SJCRH30 (cell line): ENCODE data around the gene FNDC4. TPM values are rescaled to one million over a fixed set of nuclear protein-coding genes. Genes with fewer than 3 reads are reported as not detected.

Experiments used
- DNase-seq, 2 experiments: peaks; one replicate each; pipeline ENCODE4 v3.0.0-alpha.2; 2015 to 2020
- H3K27ac ChIP-seq: fragments of 250-450 bp; sonication (Bioruptor Pico); 2 replicates; pipeline ENCODE4 v1.5.1; 2020; ENCODE audit warnings: mild to moderate bottlenecking, moderate library complexity
- H3K27me3 ChIP-seq: fragments of 250-450 bp; sonication (Bioruptor Pico); 2 replicates; pipeline ENCODE4 v1.5.1; 2020; ENCODE audit warnings: mild to moderate bottlenecking, moderate library complexity
- H3K36me3 ChIP-seq: fragments of 250-450 bp; sonication (Bioruptor Pico); 2 replicates; pipeline ENCODE4 v1.5.1; 2020; ENCODE audit warnings: mild to moderate bottlenecking, moderate library complexity
- H3K4me1 ChIP-seq: fragments of 250-450 bp; sonication (Bioruptor Pico); 2 replicates; pipeline ENCODE4 v1.5.1; 2020; ENCODE audit warnings: mild to moderate bottlenecking, moderate library complexity
- H3K4me3 ChIP-seq: fragments of 250-450 bp; sonication (Bioruptor Pico); 2 replicates; pipeline ENCODE4 v1.5.1; 2020; ENCODE audit warnings: mild to moderate bottlenecking, moderate library complexity
- H3K9me3 ChIP-seq: fragments of 250-450 bp; sonication (Bioruptor Pico); replicated peaks from 2 replicates; pipeline ENCODE4 v1.5.1; 2020; ENCODE audit warnings: mild to moderate bottlenecking, moderate library complexity
- total RNA-seq: library from RNA; depleted of rRNA; stranded (reverse); fragments of >200 nt; shearing (Covaris generic); gene quantifications from 2 replicates; pipeline ENCODE4 v1.2.3, GENCODE V29; 2014; rRNA removed

FNDC4 gene
- total RNA-seq, 1 experiment from 2014 or later: 0.91 TPM

- DNase-seq: no peak
- Histone ChIP-seq H3K27ac (no peak overlapping the region), H3K36me3 (no peaks in the 10 kb centered on the region), H3K27me3 (no peaks in the 10 kb centered on the region; the same call in 1 of the 2 replicates), H3K9me3 (no peaks in the 10 kb centered on the region), H3K4me1 (no peaks in the 10 kb centered on the region), H3K4me3 (no peak overlapping the region)
Observed at GRCh38 chr2:27461118-27461517, 33.9 kb downstream of the FNDC4 start.

DNA sequence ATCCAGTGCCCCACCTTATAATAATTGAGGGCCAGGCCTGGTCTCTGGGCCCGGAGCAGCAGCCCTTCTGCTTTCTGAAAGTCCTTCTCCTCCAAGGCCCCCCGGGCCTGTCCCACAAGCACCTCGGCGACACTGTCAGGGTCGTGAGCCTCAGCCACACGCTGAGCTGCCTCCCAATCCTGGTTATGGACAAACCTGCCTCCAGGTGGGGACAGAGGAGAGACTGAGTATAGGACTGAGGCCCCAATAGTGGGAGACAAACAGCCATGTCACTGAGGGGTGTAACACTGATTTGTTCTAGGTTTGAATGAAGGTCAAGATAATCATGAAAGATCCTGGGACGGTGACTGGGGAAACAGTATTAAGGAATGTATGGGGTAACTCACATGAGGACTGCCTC is 41.0 kb downstream of the FNDC4 start:
- Histone ChIP-seq H3K27ac (no peak overlapping the region), H3K9me3 (no peaks in the 10 kb centered on the region), H3K4me3 (no peak overlapping the region), H3K36me3 (no peaks in the 10 kb centered on the region), H3K4me1 (no peaks in the 10 kb centered on the region), H3K27me3 (0 out of 2 replicates have a peak, but pooled peaks cover 2% of the 10 kb centered on the region)
- DNase-seq: no peak

DNA sequence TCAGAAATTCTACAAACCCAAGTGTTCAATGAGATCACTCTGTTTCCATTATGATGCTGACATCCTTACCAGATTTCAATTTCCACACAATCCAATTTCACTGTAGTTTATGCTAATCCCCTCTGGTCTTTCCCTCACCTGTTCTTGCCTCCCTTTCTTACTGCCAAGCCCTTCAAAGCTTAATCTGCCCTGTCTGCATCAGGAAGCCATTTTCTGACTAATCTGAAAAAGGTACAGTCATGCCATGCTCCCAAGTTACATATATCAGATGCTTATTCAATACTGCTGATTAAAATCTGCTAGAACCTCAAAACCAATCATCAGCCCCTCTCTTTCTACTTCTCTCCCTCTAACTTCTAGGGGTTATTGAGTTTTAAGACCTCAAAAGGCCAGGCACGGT is 43.9 kb downstream of the FNDC4 start:
- Histone ChIP-seq H3K4me1 (no peaks in the 10 kb centered on the region), H3K27me3 (0 out of 2 replicates have a peak, but pooled peaks cover 2% of the 10 kb centered on the region), H3K36me3 (peaks cover 3% of the 10 kb centered on the region; the same call in 1 of the 2 replicates), H3K9me3 (no peaks in the 10 kb centered on the region), H3K4me3 (no peak overlapping the region), H3K27ac (no peak overlapping the region)
- no peak for DNase-seq

DNA sequence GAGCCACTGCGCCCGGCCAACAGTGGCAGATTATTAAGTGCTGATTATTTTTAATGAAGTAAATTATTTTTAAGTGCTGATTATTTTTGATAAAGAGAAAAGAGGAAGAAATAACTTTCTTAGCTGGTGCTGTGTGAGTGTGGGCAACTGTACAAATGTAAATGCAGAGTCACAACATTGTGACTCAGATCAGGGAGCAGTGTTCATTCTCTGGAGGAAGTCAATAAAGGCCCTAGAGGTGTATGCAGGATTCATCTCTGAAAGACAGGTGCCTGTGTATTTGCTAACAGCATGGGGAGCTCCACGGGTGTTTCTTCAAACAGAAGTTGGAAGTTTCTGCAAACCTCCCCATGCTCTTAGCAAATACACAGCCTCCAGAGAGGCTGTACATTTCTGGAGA is 46.6 kb downstream of the FNDC4 start:
- Histone ChIP-seq H3K36me3 (peaks cover 3% of the 10 kb centered on the region; the same call in 1 of the 2 replicates), H3K27ac (no peak overlapping the region), H3K27me3 (no peaks in the 10 kb centered on the region), H3K4me1 (no peaks in the 10 kb centered on the region), H3K9me3 (no peaks in the 10 kb centered on the region), H3K4me3 (no peak overlapping the region)
- DNase-seq: no peak

DNA sequence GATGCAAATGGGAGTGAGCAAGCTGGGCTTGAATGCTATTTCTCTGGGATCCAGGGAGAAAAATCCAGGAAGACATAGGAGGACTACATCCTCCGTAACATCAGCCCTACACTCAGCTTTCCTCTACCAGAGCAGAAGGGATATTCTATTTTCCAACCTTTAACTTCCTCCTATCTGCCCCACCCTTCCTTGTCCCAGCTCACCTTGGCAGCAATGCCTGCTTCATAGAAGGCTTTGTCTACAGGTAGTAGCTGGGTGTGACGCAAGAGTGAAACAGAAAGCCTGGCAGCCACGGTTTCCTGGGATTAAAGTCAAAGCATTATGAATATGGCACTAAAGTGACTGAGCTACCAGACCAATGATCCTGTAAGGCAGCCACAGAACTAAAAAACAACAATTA is 48.9 kb downstream of the FNDC4 start:
- no peak overlapping the region for H3K27ac ChIP-seq
- H3K4me3 ChIP-seq: no peak overlapping the region
- no peaks in the 10 kb centered on the region for H3K4me1 ChIP-seq
- no peaks in the 10 kb centered on the region for H3K9me3 ChIP-seq
- no peaks in the 10 kb centered on the region for H3K27me3 ChIP-seq
- peaks cover 15% of the 10 kb centered on the region for H3K36me3 ChIP-seq
- no peak for DNase-seq

DNA sequence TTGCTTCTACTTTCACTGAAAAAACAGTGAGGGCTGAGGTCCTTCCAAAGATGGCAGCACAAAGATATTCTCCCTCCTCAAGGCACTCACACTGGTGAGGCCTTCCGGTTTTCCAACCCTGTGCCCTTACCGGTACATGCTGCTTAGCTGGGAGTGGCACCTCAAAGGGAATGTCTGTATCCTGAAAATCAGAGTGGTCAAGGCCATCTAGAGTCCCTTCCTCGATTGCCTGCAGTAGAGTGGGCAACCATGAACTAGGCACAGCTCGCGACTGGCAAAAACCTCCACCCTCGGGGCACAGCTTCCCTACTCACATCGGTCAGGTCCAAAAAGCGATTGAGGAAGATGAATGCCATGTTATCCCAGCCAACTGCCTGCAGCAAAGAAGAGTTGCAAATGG is 49.4 kb downstream of the FNDC4 start:
- H3K36me3 ChIP-seq: peaks cover 19% of the 10 kb centered on the region
- no peaks in the 10 kb centered on the region for H3K27me3 ChIP-seq
- H3K4me3 ChIP-seq: no peak overlapping the region
- no peaks in the 10 kb centered on the region for H3K4me1 ChIP-seq
- H3K9me3 ChIP-seq: no peaks in the 10 kb centered on the region
- DNase-seq: no peak
- H3K27ac ChIP-seq: no peak overlapping the region

GRCh38 chr2:27445155-27445554 is 49.8 kb downstream of the FNDC4 start:
- H3K4me3 ChIP-seq: no peak overlapping the region
- H3K36me3 ChIP-seq: peaks cover 24% of the 10 kb centered on the region
- no peaks in the 10 kb centered on the region for H3K4me1 ChIP-seq
- no peak overlapping the region for H3K27ac ChIP-seq
- H3K9me3 ChIP-seq: no peaks in the 10 kb centered on the region
- no peaks in the 10 kb centered on the region for H3K27me3 ChIP-seq
- DNase-seq: no peak

DNA sequence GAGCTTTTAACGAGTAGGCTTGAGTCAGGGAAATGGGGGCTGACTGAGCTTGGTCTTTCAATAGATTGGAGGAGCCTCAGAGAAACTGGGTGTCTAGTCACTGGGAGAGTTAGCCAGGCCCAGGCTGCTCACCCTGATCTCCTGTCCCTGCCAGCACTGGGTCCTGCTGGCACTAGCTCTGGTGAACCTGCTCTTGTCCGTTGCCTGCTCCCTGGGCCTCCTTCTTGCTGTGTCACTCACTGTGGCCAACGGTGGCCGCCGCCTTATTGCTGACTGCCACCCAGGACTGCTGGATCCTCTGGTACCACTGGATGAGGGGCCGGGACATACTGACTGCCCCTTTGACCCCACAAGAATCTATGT is 52.1 kb downstream of the FNDC4 start:
- Histone ChIP-seq H3K27ac (no peak overlapping the region), H3K9me3 (no peaks in the 10 kb centered on the region), H3K4me1 (no peaks in the 10 kb centered on the region), H3K4me3 (no peak overlapping the region), H3K27me3 (no peaks in the 10 kb centered on the region), H3K36me3 (peaks cover 38% of the 10 kb centered on the region)
- no peak for DNase-seq

- H3K36me3 ChIP-seq: peaks cover 43% of the 10 kb centered on the region
- H3K27ac ChIP-seq: no peak within 1 kb of the TSS
- no peaks in the 10 kb centered on the region for H3K27me3 ChIP-seq
- no peak for DNase-seq
- no peaks in the 10 kb centered on the region for H3K9me3 ChIP-seq
- no peaks in the 10 kb centered on the region for H3K4me1 ChIP-seq
- no peak within 1 kb of the TSS for H3K4me3 ChIP-seq
Observed at GRCh38 chr2:27441958-27442919, 52.8 kb downstream of the FNDC4 start, which contains the start of gene KRTCAP3. KRTCAP3 (plus strand) TSS chr2:27442381; CDS start chr2:27442413, 32 bp downstream.

Other genes with a start within 250 kb of the FNDC4 start
- gene SLC30A3, start 232.2 kb downstream of the FNDC4 start, total RNA-seq: 4.4 and 4.9 TPM in 2 replicates
- gene DNAJC5G, start 219.8 kb downstream of the FNDC4 start, total RNA-seq: not detected in 2 replicates
- 0.23 and 0.34 TPM in 2 replicates for gene TRIM54, start 212.8 kb downstream of the FNDC4 start, total RNA-seq
- 0.32 and 1.6 TPM in 2 replicates for gene UCN, start 186.8 kb downstream of the FNDC4 start, total RNA-seq
- 74.2 and 76.6 TPM in 2 replicates for gene MPV17, start 172.1 kb downstream of the FNDC4 start, total RNA-seq
- gene GTF3C2, start 138.4 kb downstream of the FNDC4 start, total RNA-seq: 86.8 and 89.4 TPM in 2 replicates
- gene EIF2B4, start 124.9 kb downstream of the FNDC4 start, total RNA-seq: 50.9 and 59.5 TPM in 2 replicates
- 117 and 120 TPM in 2 replicates for gene SNX17, start 124.6 kb downstream of the FNDC4 start, total RNA-seq
- gene ZNF513, start 114.5 kb downstream of the FNDC4 start, total RNA-seq: 13.8 and 14.2 TPM in 2 replicates
- 160 and 163 TPM in 2 replicates for gene PPM1G, start 85.6 kb downstream of the FNDC4 start, total RNA-seq
- 153 and 156 TPM in 2 replicates for gene NRBP1, start 66.6 kb downstream of the FNDC4 start, total RNA-seq
- gene KRTCAP3, start 52.8 kb downstream of the FNDC4 start, total RNA-seq: 0.24 and 1.2 TPM in 2 replicates
- gene IFT172, start 5.5 kb downstream of the FNDC4 start, total RNA-seq: 8.8 and 11.3 TPM in 2 replicates
- gene GCKR, start 1.6 kb upstream of the FNDC4 start, total RNA-seq: not detected in 2 replicates
- gene ZNF512, start 87.8 kb upstream of the FNDC4 start, total RNA-seq: 83.4 and 87.8 TPM in 2 replicates
- 6.6 and 8.4 TPM in 2 replicates for gene CCDC121, start 133.8 kb upstream of the FNDC4 start, total RNA-seq
- 71.9 and 78.6 TPM in 2 replicates for gene GPN1, start 133.8 kb upstream of the FNDC4 start, total RNA-seq
- gene SUPT7L, start 168.4 kb upstream of the FNDC4 start, total RNA-seq: 48.5 and 51.2 TPM in 2 replicates
- 36.0 and 41.6 TPM in 2 replicates for gene SLC4A1AP, start 168.7 kb upstream of the FNDC4 start, total RNA-seq